HepG2 (cell line): Measurements from ENCODE around the gene SHC1. TPM values are rescaled to one million over a fixed set of nuclear protein-coding genes. Genes with fewer than 3 reads are reported as not detected.

ENCODE experiments used
- ATF2 ChIP-seq: sonication (generic); formaldehyde crosslinking; IDR thresholded peaks from 2 replicates; pipeline ENCODE4 v1.4.0; 2020; ENCODE audit warnings: missing genetic modification reagents
- ATF6 ChIP-seq: sonication (generic); formaldehyde crosslinking; conservative IDR thresholded peaks from 2 replicates; pipeline ENCODE4 v1.4.0; 2020; ENCODE audit warnings: missing genetic modification reagents
- EHMT2 ChIP-seq: fragments of 200-600 bp; sonication (generic); IDR thresholded peaks from 2 replicates; pipeline ENCODE4 v1.7.0; 2017; ENCODE audit warnings: antibody characterized with exemption, low read depth, low read length, borderline replicate concordance
- HINFP ChIP-seq: sonication (generic); formaldehyde crosslinking; IDR thresholded peaks from 2 replicates; pipeline ENCODE4 v1.4.0; 2020; ENCODE audit warnings: low read depth, mild to moderate bottlenecking, missing genetic modification reagents
- HNRNPL ChIP-seq: fragments of 200-400 bp; formaldehyde crosslinking; IDR thresholded peaks from 2 replicates; pipeline ENCODE4 v1.6.1; 2017; ENCODE audit warnings: mild to moderate bottlenecking, low read depth, low read length
- HOXA3 ChIP-seq: sonication (generic); formaldehyde crosslinking; IDR thresholded peaks from 2 replicates; pipeline ENCODE4 v1.5.0; 2020; ENCODE audit warnings: missing genetic modification reagents
- KDM3A ChIP-seq: IDR thresholded peaks from 2 replicates; pipeline ENCODE4 v1.6.1; 2018; ENCODE audit warnings: low read depth, missing compliant biosample characterization
- KLF6 ChIP-seq: IDR thresholded peaks from 2 replicates; pipeline ENCODE4 v1.8.0; 2016; ENCODE audit warnings: missing biosample characterization, missing genetic modification reagents
- ZFP90 ChIP-seq: sonication (generic); formaldehyde crosslinking; IDR thresholded peaks from 2 replicates; pipeline ENCODE4 v1.8.0; 2022; ENCODE audit warnings: missing genetic modification reagents, mild to moderate bottlenecking, inconsistent platforms, borderline replicate concordance
- ZNF501 ChIP-seq: sonication (generic); formaldehyde crosslinking; IDR thresholded peaks from 2 replicates; pipeline ENCODE4 v1.5.1; 2020; ENCODE audit warnings: mild to moderate bottlenecking, moderate library complexity, missing genetic modification reagents
- ZNF777 ChIP-seq: sonication (generic); formaldehyde crosslinking; IDR thresholded peaks from 2 replicates; pipeline ENCODE4 v1.4.0; 2020; ENCODE audit warnings: missing genetic modification reagents
- polyA plus RNA-seq, 8 experiments: library from polyadenylated mRNA; depleted of rRNA in 3 of 8; stranded (reverse) in 7 of 8; unstranded in 1 of 8; fragments of >200 nt; fragmentation: Illumina TruSeq in 4 of 8; extraction: Trizol in 4 of 8; gene quantifications; 2 replicates each; pipeline versions ENCODE4 v1.2.1 to v1.2.3, GENCODE V29; 2011 to 2016; ENCODE audit warnings: low read depth in 4 of 8, missing spikeins in 1 of 8, mixed read lengths in 1 of 8; ENCODE audit not compliant: insufficient read depth in 1 of 8
- total RNA-seq, 5 experiments: library from RNA; depleted of rRNA; stranded (reverse); fragments of >200 nt; fragmentation: Illumina TruSeq; extraction: Trizol; gene quantifications; 2 replicates each; pipeline ENCODE4 v1.2.3, GENCODE V29; 2016; ENCODE audit warnings: low read depth in 1 of 5
- TF ChIP-seq, protein P1 (sequence below): sonication (generic); formaldehyde crosslinking; IDR thresholded peaks from 2 replicates; pipeline ENCODE4 v1.5.0; 2020; ENCODE audit warnings: mild to moderate bottlenecking, missing genetic modification reagents
- TF ChIP-seq, protein P2 (sequence below): IDR thresholded peaks from 2 replicates; pipeline ENCODE4 v1.4.0; 2020; ENCODE audit warnings: mild to moderate bottlenecking, missing genetic modification reagents
- TF ChIP-seq, protein P3 (sequence below): sonication (generic); formaldehyde crosslinking; conservative IDR thresholded peaks from 2 replicates; pipeline ENCODE4 v1.8.0; 2022; ENCODE audit warnings: low read depth, missing genetic modification reagents

SHC1 gene
- total and polyA plus RNA-seq, 2 of the 13 experiments (the other 11 are each of a cell fraction or from before 2014, with no cell fraction given), result 52.0 to 137 TPM

GRCh38 chr1:154937085-154937987, 33.2 kb downstream of the SHC1 start (continued):
- no peak for TF ChIP-seq HINFP
- no peak for TF ChIP-seq HNRNPL
- TF ChIP-seq, protein P1, sequence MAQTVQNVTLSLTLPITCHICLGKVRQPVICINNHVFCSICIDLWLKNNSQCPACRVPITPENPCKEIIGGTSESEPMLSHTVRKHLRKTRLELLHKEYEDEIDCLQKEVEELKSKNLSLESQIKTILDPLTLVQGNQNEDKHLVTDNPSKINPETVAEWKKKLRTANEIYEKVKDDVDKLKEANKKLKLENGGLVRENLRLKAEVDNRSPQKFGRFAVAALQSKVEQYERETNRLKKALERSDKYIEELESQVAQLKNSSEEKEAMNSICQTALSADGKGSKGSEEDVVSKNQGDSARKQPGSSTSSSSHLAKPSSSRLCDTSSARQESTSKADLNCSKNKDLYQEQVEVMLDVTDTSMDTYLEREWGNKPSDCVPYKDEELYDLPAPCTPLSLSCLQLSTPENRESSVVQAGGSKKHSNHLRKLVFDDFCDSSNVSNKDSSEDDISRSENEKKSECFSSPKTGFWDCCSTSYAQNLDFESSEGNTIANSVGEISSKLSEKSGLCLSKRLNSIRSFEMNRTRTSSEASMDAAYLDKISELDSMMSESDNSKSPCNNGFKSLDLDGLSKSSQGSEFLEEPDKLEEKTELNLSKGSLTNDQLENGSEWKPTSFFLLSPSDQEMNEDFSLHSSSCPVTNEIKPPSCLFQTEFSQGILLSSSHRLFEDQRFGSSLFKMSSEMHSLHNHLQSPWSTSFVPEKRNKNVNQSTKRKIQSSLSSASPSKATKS (CRISPR knock-in tag), result no peak
- TF ChIP-seq KDM3A (CRISPR knock-in tag), result no peak
- peak; percentile 87 for TF ChIP-seq ZNF777 (CRISPR knock-in tag)
- TF ChIP-seq ATF2 (CRISPR knock-in tag), result no peak
- no peak; the same call in 1 of the 2 replicates for TF ChIP-seq EHMT2
- TF ChIP-seq ATF6, result no peak
- TF ChIP-seq, protein P2, sequence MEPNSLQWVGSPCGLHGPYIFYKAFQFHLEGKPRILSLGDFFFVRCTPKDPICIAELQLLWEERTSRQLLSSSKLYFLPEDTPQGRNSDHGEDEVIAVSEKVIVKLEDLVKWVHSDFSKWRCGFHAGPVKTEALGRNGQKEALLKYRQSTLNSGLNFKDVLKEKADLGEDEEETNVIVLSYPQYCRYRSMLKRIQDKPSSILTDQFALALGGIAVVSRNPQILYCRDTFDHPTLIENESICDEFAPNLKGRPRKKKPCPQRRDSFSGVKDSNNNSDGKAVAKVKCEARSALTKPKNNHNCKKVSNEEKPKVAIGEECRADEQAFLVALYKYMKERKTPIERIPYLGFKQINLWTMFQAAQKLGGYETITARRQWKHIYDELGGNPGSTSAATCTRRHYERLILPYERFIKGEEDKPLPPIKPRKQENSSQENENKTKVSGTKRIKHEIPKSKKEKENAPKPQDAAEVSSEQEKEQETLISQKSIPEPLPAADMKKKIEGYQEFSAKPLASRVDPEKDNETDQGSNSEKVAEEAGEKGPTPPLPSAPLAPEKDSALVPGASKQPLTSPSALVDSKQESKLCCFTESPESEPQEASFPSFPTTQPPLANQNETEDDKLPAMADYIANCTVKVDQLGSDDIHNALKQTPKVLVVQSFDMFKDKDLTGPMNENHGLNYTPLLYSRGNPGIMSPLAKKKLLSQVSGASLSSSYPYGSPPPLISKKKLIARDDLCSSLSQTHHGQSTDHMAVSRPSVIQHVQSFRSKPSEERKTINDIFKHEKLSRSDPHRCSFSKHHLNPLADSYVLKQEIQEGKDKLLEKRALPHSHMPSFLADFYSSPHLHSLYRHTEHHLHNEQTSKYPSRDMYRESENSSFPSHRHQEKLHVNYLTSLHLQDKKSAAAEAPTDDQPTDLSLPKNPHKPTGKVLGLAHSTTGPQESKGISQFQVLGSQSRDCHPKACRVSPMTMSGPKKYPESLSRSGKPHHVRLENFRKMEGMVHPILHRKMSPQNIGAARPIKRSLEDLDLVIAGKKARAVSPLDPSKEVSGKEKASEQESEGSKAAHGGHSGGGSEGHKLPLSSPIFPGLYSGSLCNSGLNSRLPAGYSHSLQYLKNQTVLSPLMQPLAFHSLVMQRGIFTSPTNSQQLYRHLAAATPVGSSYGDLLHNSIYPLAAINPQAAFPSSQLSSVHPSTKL (CRISPR knock-in tag), result peak; percentile 32; the same call in 1 of the 2 replicates
- no peak for TF ChIP-seq ZFP90 (CRISPR knock-in tag)
- TF ChIP-seq, protein P3, sequence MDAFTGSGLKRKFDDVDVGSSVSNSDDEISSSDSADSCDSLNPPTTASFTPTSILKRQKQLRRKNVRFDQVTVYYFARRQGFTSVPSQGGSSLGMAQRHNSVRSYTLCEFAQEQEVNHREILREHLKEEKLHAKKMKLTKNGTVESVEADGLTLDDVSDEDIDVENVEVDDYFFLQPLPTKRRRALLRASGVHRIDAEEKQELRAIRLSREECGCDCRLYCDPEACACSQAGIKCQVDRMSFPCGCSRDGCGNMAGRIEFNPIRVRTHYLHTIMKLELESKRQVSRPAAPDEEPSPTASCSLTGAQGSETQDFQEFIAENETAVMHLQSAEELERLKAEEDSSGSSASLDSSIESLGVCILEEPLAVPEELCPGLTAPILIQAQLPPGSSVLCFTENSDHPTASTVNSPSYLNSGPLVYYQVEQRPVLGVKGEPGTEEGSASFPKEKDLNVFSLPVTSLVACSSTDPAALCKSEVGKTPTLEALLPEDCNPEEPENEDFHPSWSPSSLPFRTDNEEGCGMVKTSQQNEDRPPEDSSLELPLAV (CRISPR knock-in tag), result no peak
- TF ChIP-seq HOXA3 (CRISPR knock-in tag), result peak; percentile 85
- 0 out of 2 replicates have a peak, but pooled peaks have one; percentile 7 for TF ChIP-seq KLF6 (CRISPR knock-in tag)
- TF ChIP-seq ZNF501 (CRISPR knock-in tag), result peak; percentile 21; the same call in 1 of the 2 replicates
